Left lung (tissue), 10 donors: ENCODE measurements around the gene PHF2. TPM values are rescaled to one million over a fixed set of nuclear protein-coding genes. Genes with fewer than 3 reads are reported as not detected.
A peak's percentile ranks its signal among the peaks of the same experiment; 100 is the strongest.

Source experiments
- ATAC-seq: fragments of 200-7000 bp; cut with Tn5 transposase; one replicate; pipeline ENCODE4 v1.9.1; 2020; ENCODE audit warnings: moderate library complexity
- DNase-seq, 4 donors: peaks; one replicate each; pipeline ENCODE4 v3.0.0-alpha.2; 2013 to 2020
- H3K27ac ChIP-seq, 2 donors: fragments of 200-600 bp; sonication (generic) in 1 of 2; one replicate each; pipeline versions ENCODE4 v1.5.0 to v1.8.0; 2020 to 2021
- H3K27me3 ChIP-seq, 2 donors: fragments of 200-600 bp; sonication (generic) in 1 of 2; one replicate each; pipeline versions ENCODE4 v1.5.0 to v1.8.0; 2020 to 2021
- H3K36me3 ChIP-seq, 2 donors: fragments of 200-600 bp; sonication (generic) in 1 of 2; one replicate each; pipeline versions ENCODE4 v1.5.0 to v1.8.0; 2020 to 2021
- H3K4me1 ChIP-seq, 2 donors: fragments of 200-600 bp; one replicate each; pipeline ENCODE4 v1.8.0; 2021
- H3K4me3 ChIP-seq, 2 donors: fragments of 200-600 bp; sonication (generic) in 1 of 2; one replicate each; pipeline versions ENCODE4 v1.5.0 to v1.8.0; 2020 to 2021; ENCODE audit warnings: mild to moderate bottlenecking in 1 of 2
- H3K9me3 ChIP-seq, 2 donors: fragments of 200-600 bp; sonication (generic) in 1 of 2; one replicate each; pipeline versions ENCODE4 v1.5.0 to v1.8.0; 2020 to 2021
- intact Hi-C, 2 donors: fragments of 100-400 bp; cut with DNase I; formaldehyde crosslinking; loops; one replicate each; pipeline versions ENCODE4 v1.11.2 to v1.14.2; 2022
- polyA plus RNA-seq, 6 donors: library from polyadenylated mRNA; unstranded; fragments of 120-200 nt; gene quantifications; one replicate each; pipeline ENCODE4 v1.2.1, GENCODE V29; 2013; ENCODE audit not compliant: insufficient read length in 6 of 6
- total RNA-seq, 2 donors: library from RNA; stranded (reverse); fragmentation: NEBNext Ultra II Directional; extraction: Animal tissue kit (Norgen Biotek cat#: 25700); gene quantifications; one replicate each; pipeline ENCODE4 v1.2.1, GENCODE V29; 2021
- TF ChIP-seq, protein P1 (sequence below), 2 donors: fragments of 200-600 bp; sonication (generic) in 1 of 2; IDR thresholded peaks; one replicate each; pipeline versions ENCODE4 v1.5.0 to v1.8.0; 2021; ENCODE audit warnings: antibody characterized with exemption in 2 of 2
- donor health status: DM: no; HTN: yes; CAD: no.
- donor health status: DM: no; HTN: no; CAD: no.

Gene PHF2
- total and polyA plus RNA-seq, 8 donors, result 29.1 to 53.7 (median 42.3) TPM

DNA sequence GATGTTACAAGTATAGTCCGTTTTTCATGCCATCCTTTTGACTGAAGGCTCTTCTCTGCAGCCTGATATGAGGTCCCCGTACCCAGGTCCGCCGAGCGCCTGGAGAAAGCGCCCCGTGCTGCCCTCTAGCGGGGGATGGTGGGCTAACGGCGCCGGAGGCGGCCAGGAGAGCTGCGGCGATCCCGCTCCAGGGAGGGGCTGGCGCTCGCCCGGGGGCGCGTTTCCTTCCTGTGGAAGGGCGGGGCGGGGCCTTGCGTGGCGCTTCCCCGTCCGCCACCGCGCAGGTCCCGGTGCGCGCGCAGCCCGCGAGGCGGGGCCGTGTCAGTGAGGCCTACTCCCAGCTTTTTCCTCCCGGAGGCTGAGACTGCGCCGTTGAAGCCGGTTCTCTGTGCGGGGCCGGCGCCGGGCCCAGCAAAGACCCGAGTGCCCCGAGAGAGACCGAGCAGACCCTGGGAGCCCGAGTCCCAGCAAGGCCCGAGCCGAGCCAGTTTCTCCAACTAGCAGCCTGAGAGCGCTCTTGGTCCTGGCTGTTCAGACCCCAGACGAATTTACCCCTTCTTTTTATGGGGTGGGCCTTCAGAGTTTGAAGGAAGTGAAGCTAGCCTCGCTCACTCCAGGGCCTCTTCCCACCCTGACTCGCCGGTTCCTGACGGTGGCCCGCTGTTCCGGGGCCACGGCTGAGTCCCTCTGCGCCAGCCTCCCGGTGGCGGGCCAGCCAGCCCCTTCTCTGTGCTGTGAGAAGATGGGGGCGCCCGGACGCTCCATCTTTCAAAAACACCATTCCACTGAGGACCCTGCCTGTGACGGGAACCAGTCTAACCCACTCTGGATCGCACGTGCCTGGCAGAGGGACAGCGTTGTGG, 9.7 kb upstream of the PHF2 start:
- peak overlapping the region; percentile 48 to 60 for H3K4me3 ChIP-seq
- ATAC-seq (peak; percentile 99), DNase-seq (peak; percentile 94 to 100 (median 98))
- intact Hi-C loops, result no loop called here
- H3K27ac ChIP-seq, result peak overlapping the region; percentile 93 to 97
- H3K4me1 ChIP-seq, result peaks cover 9 to 27% of the 10 kb centered on the region in 2 donors
- H3K27me3 ChIP-seq, result no peaks in the 10 kb centered on the region
- peaks cover 0 to 35% of the 10 kb centered on the region in 2 donors for H3K36me3 ChIP-seq
- TF ChIP-seq, protein P1, sequence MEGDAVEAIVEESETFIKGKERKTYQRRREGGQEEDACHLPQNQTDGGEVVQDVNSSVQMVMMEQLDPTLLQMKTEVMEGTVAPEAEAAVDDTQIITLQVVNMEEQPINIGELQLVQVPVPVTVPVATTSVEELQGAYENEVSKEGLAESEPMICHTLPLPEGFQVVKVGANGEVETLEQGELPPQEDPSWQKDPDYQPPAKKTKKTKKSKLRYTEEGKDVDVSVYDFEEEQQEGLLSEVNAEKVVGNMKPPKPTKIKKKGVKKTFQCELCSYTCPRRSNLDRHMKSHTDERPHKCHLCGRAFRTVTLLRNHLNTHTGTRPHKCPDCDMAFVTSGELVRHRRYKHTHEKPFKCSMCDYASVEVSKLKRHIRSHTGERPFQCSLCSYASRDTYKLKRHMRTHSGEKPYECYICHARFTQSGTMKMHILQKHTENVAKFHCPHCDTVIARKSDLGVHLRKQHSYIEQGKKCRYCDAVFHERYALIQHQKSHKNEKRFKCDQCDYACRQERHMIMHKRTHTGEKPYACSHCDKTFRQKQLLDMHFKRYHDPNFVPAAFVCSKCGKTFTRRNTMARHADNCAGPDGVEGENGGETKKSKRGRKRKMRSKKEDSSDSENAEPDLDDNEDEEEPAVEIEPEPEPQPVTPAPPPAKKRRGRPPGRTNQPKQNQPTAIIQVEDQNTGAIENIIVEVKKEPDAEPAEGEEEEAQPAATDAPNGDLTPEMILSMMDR (IDR thresholded peaks at IDR 0.05), result peak; percentile 97 to 100
- peaks cover 0 to 3% of the 10 kb centered on the region in 2 donors for H3K9me3 ChIP-seq

DNA sequence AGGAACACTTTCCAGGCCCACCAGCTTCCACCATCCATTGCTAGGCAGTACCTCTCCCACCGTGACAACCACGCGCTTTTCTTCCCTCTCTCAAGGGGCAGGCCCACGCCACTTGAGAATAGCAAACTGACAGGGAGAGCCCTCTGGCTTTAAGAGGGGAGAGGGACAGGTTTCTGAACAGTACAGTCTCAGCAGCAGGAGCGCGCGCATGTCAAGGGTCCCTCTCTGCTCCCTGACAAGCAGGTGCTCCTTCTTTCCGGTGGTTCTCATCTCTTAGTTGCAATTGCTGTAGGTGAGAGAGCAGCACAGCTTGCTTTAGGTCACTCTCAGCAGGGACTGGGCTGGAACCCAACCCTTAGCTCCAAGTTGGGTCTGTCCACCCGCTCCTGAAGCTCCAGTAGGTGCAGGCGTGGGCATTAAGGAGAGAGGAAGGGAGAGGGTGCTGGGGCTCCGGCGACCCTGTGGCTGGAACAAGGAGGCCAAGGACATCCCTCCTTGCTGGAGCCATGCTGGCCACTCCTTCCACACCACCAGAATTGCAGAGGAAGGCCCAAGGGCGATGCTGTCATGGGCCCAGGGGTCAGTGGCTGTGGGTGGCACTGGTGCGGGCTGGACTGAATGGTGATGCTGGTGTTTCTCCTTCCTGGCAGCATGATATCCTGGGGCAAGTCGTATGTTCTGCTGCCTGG, 9.0 kb upstream of the PHF2 start:
- Histone ChIP-seq H3K27ac (peak overlapping the region; percentile 93 to 97), H3K4me3 (peak overlapping the region; percentile 48 to 60), H3K9me3 (peaks cover 0 to 3% of the 10 kb centered on the region in 2 donors), H3K27me3 (no peaks in the 10 kb centered on the region), H3K36me3 (peaks cover 0 to 27% of the 10 kb centered on the region in 2 donors), H3K4me1 (peaks cover 9 to 27% of the 10 kb centered on the region in 2 donors)
- TF ChIP-seq, protein P1 (IDR thresholded peaks at IDR 0.05), result no peak
- ATAC-seq (peak; percentile 35), DNase-seq (peak in 1 of 4 donors; percentile 37)
- intact Hi-C loops, result no loop called here

DNA sequence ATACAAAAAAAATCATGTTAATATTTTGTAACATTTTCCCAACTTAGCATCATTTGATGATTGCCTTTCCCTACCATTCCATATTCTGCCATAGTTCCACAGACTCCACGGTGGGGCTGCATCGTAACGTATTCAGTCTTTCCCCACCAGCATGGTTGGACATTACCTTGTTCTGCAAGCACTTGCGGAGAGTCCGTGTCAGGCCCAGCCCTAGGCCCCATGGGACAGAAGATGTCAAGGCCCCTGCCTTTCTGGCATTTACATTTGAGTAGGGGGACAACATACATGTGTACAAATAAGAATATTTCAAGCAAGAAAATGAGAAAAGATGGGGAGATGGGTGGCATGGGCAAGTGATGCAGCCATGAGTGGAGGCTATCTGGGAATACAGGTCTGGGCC, 8.2 kb upstream of the PHF2 start:
- H3K27ac ChIP-seq, result no peak overlapping the region
- peaks cover 0 to 20% of the 10 kb centered on the region in 2 donors for H3K36me3 ChIP-seq
- peaks cover 0 to 3% of the 10 kb centered on the region in 2 donors for H3K9me3 ChIP-seq
- DNase-seq (no peak), ATAC-seq (no peak)
- H3K4me1 ChIP-seq, result peaks cover 9 to 27% of the 10 kb centered on the region in 2 donors
- H3K27me3 ChIP-seq, result no peaks in the 10 kb centered on the region
- no peak overlapping the region for H3K4me3 ChIP-seq
- intact Hi-C loops, result no loop called here
- TF ChIP-seq, protein P1 (IDR thresholded peaks at IDR 0.05), result no peak

DNA sequence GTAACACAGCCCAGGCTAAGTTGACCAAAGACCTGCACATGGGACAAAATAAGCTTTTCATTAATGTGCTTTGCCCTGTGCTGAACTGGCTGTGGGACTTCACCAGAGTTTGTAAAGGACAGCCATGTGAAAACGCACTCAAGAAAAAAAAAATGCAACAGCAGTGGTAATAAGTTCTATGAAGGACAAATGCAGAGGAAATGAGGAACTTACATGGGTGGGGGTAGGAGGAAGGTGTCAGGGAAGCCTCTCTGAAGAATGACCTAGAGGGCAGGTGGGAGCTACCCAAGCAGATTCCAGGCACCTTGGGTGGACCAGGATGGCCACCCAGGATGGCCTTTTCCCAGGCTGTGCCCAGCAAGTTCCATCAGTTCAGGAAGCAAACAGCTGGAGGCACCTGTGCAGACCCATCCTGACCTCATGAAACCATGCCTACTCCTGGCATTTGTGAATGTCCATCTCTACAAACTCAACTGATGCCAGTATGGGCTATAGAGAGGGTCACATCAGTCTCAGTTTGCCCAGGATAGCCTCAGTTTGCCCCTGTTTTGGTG, 6.7 kb upstream of the PHF2 start:
- peaks cover 0 to 3% of the 10 kb centered on the region in 2 donors for H3K9me3 ChIP-seq
- no peak overlapping the region for H3K27ac ChIP-seq
- DNase-seq, result no peak
- peaks cover 9 to 31% of the 10 kb centered on the region in 2 donors for H3K4me1 ChIP-seq
- no peak for ATAC-seq
- TF ChIP-seq, protein P1 (IDR thresholded peaks at IDR 0.05), result no peak
- peaks cover 0 to 5% of the 10 kb centered on the region in 2 donors for H3K36me3 ChIP-seq
- no peaks in the 10 kb centered on the region for H3K27me3 ChIP-seq
- intact Hi-C loops, result no loop called here
- no peak overlapping the region for H3K4me3 ChIP-seq

DNA sequence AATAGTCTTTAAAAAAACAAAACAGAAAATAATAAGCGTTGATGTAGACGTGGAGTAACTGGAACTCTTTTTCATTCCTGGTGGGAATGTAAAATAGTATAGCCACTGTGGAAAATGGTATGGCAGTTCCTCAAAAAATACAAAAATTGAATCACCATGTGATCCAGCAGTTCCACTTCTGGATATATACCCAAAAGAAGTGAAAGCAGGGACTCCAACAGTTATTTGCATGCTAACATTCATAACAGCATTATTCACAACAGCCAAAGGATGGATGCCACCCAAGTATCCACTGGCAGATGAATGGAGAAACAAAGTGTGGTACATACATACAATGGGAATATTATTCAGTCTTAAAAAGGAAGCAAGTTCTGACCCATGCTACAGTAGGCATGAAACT, 4.2 kb upstream of the PHF2 start:
- peaks cover 0 to 3% of the 10 kb centered on the region in 2 donors for H3K9me3 ChIP-seq
- no peak overlapping the region for H3K4me3 ChIP-seq
- TF ChIP-seq, protein P1 (IDR thresholded peaks at IDR 0.05), result no peak
- DNase-seq (no peak), ATAC-seq (no peak)
- no peak overlapping the region for H3K27ac ChIP-seq
- H3K27me3 ChIP-seq, result no peaks in the 10 kb centered on the region
- H3K36me3 ChIP-seq, result no peaks in the 10 kb centered on the region
- peaks cover 10 to 28% of the 10 kb centered on the region in 2 donors for H3K4me1 ChIP-seq
- intact Hi-C loops, result no loop called here
